Glutamatergic neuron (in vitro differentiated cells): ENCODE results near the gene FAM83E. TPM values are rescaled to one million over a fixed set of nuclear protein-coding genes. Genes with fewer than 3 reads are reported as not detected.

Experiments
- DNase-seq: peaks from one replicate; pipeline ENCODE4 v3.0.0; 2022
- H3K27ac Mint-ChIP-seq: one replicate; pipeline ENCODE4 v1.8.0; 2020; ENCODE audit warnings: mild to moderate bottlenecking, mixed read lengths, inconsistent platforms; ENCODE audit not compliant: unreplicated experiment
- H3K27me3 Mint-ChIP-seq: one replicate; pipeline ENCODE4 v1.8.0; 2020; ENCODE audit warnings: mild to moderate bottlenecking, moderate library complexity, mixed read lengths, inconsistent platforms; ENCODE audit not compliant: unreplicated experiment
- H3K36me3 Mint-ChIP-seq: one replicate; pipeline ENCODE4 v1.8.0; 2020; ENCODE audit warnings: mild to moderate bottlenecking, mixed read lengths, inconsistent platforms; ENCODE audit not compliant: unreplicated experiment
- H3K4me1 Mint-ChIP-seq: one replicate; pipeline ENCODE4 v1.8.0; 2020; ENCODE audit warnings: mild to moderate bottlenecking, low read depth, mixed read lengths, inconsistent platforms; ENCODE audit not compliant: unreplicated experiment
- H3K4me3 Mint-ChIP-seq: one replicate; pipeline ENCODE4 v1.8.0; 2020; ENCODE audit warnings: mild to moderate bottlenecking, mixed read lengths, inconsistent platforms; ENCODE audit not compliant: unreplicated experiment
- H3K9me3 Mint-ChIP-seq: one replicate; pipeline ENCODE4 v1.8.0; 2020; ENCODE audit warnings: mild to moderate bottlenecking, moderate library complexity, mixed read lengths, inconsistent platforms; ENCODE audit not compliant: unreplicated experiment
- total RNA-seq: library from RNA; stranded (reverse); fragmentation: NEBNext Ultra II Directional; extraction: Animal tissue kit (Norgen Biotek cat#: 25700); gene quantifications from one replicate; pipeline ENCODE4 v1.2.1, GENCODE V29; 2021; ENCODE audit not compliant: unreplicated experiment
- TF ChIP-seq, protein P1 (sequence below): fragments of 200-600 bp; sonication (generic); IDR thresholded peaks from one replicate; pipeline ENCODE4 v1.5.0; 2021; ENCODE audit not compliant: partially characterized antibody, unreplicated experiment

FAM83E gene
- total RNA-seq, 1 donor from 2014 or later = 1.5 TPM

DNA sequence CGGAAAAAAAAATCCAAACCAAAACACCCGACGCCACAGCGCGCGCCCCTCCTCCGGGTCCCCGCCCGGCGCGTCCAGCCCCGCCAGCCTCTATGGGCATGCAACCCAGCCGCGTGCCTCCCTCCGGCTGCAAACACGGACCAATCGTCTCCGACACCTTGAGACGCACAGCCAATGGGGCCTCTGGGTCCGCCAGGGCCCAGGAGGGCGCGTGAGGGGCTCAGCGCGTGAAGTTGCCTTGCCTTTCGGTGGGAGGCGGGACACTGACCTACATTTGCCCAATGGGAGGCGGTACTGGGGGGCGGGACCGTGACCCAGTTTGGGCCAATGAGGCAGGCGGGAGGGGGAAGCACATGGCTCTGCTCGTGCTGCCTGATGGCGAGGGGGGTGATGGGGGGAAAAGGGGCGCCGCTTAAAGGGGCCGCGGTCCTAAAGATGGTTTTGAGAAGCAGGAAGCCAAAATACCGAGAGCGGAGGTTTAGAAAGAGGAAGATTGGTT is 22.6 kb upstream of the FAM83E start:
- peaks cover 5% of the 10 kb centered on the region for H3K9me3 Mint-ChIP-seq
- H3K36me3 Mint-ChIP-seq = peaks cover 4% of the 10 kb centered on the region
- peak; percentile 95 for DNase-seq
- TF ChIP-seq, protein P1, sequence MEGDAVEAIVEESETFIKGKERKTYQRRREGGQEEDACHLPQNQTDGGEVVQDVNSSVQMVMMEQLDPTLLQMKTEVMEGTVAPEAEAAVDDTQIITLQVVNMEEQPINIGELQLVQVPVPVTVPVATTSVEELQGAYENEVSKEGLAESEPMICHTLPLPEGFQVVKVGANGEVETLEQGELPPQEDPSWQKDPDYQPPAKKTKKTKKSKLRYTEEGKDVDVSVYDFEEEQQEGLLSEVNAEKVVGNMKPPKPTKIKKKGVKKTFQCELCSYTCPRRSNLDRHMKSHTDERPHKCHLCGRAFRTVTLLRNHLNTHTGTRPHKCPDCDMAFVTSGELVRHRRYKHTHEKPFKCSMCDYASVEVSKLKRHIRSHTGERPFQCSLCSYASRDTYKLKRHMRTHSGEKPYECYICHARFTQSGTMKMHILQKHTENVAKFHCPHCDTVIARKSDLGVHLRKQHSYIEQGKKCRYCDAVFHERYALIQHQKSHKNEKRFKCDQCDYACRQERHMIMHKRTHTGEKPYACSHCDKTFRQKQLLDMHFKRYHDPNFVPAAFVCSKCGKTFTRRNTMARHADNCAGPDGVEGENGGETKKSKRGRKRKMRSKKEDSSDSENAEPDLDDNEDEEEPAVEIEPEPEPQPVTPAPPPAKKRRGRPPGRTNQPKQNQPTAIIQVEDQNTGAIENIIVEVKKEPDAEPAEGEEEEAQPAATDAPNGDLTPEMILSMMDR = no peak
- H3K4me1 Mint-ChIP-seq = peaks cover 13% of the 10 kb centered on the region
- peak overlapping the region; percentile 86 for H3K4me3 Mint-ChIP-seq
- H3K27me3 Mint-ChIP-seq = peaks cover 20% of the 10 kb centered on the region
- peak overlapping the region; percentile 90 for H3K27ac Mint-ChIP-seq

DNA sequence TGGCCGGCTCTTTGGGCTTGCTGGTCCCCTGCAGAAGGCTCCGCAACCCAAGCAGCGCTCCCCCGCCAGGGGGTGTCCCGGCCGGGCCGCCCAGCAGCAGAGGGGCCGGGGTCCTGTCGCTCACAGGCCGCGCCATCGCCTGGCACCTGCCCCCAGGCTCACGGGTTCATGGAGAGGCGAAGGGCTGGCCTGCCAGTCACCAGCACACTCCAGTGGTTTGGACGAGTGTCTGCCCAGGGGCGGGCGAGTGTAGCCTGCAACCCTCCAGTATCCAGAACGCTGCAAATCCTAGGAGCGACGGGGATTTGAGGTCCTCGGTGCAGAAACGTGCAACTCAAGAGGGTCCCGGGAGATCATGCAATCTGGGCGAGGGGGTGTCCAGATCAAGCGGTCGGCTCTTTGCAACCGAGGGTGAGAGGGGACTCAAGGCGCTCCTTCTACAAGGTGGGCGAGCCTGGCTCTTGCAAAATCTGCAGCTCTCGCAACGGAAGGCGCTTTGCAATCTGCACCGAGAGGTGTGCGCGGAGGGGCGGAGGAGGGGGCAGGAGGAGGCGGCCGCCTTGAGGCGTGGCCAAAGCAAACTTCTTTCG is 22.1 kb upstream of the FAM83E start, which contains the start of gene DBP:
Gene DBP (minus strand): TSS at position 521 of the 590 bp plus-strand sequence. CDS start 385 bp downstream, at position 136.
- peaks cover 4% of the 10 kb centered on the region for H3K36me3 Mint-ChIP-seq
- TF ChIP-seq, protein P1 = no peak
- peaks cover 6% of the 10 kb centered on the region for H3K9me3 Mint-ChIP-seq
- peak within 1 kb of the TSS; percentile 90 for H3K27ac Mint-ChIP-seq
- H3K4me1 Mint-ChIP-seq = peaks cover 13% of the 10 kb centered on the region
- H3K27me3 Mint-ChIP-seq = peaks cover 20% of the 10 kb centered on the region
- peak within 1 kb of the TSS; percentile 86 for H3K4me3 Mint-ChIP-seq
- peak; percentile 55 for DNase-seq

DNA sequence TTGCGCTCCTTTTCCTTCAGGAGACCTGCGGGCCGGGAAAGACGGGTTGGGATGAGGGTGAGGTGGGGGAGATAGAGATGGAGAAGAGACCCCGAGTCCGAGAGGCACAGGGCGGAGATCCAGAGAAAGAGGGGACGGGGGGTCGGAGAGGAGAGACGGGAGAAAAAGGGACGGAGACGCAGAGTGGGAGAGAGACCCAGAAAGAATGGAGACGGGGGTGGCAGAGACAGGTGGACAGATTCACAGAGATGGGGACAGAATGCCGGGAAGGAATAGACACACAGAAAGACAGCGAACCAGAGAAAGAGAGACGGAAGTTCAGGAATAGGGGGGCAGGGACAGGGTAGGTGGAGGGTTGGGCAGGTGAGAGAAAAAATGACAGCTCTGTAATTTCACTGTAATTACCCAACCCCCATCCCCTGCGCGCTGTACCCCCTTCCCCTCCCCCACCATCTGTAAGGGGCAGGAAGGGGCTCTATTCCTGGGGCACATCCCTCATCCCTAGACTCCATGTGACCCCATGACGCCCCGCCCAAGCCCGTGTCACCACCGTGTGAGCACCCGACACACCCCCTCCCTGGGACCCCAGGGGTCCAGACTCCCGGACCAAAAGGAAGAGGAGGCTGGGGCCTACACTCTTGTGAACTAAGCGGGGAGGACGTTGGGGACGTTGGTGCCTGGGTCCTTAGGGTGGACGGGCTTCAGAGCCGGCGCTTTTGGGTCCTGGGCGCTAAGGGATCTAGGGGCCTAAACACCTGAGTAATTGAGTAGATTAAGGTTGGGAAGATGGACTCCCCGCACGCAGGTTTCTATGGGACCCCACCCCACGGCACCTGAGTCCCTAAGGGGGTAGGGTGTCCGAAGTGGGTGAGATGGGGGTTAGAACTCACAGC is 21.3 kb upstream of the FAM83E start:
- H3K4me1 Mint-ChIP-seq = peaks cover 13% of the 10 kb centered on the region
- H3K36me3 Mint-ChIP-seq = peaks cover 4% of the 10 kb centered on the region
- no peak overlapping the region for H3K27ac Mint-ChIP-seq
- TF ChIP-seq, protein P1 = no peak
- peak overlapping the region; percentile 72 for H3K4me3 Mint-ChIP-seq
- peaks cover 6% of the 10 kb centered on the region for H3K9me3 Mint-ChIP-seq
- peaks cover 18% of the 10 kb centered on the region for H3K27me3 Mint-ChIP-seq
- no peak for DNase-seq

DNA sequence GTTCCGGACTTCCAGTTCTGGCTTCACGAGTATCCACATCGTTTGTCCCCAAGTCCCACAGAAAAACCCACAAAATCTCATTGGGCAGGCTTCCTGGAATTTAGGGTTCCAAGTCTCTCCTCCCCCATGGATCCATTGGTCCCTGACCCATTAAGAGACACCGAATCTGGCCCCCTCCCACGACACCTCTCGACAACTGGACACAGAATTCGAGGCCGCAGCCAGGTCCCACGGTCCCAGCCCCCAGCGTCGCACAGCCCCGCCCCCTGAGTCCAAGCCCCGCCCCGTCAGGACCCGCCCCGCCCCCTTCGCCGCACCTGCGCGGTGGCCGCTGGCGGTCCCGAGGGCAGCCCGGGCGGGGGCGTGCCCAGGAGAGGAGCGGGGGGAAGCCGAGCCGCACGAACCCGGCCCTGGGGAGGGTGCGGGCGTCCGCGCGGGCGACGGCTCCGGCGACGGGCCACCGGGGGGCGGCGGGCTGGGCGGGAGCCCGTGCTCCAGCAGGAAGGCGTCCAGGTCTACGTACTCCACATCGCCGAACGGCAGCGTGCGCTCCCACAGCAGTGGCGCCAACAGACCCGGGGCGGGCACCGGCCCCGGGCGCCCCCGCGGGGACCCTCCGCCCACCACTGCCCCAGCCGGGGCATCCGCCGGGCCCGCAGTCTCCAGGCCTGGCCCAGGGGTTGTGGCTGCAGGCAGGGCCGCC is 20.5 kb upstream of the FAM83E start:
- peaks cover 6% of the 10 kb centered on the region for H3K9me3 Mint-ChIP-seq
- H3K27me3 Mint-ChIP-seq = peaks cover 17% of the 10 kb centered on the region
- DNase-seq = peak; percentile 71
- H3K4me1 Mint-ChIP-seq = peaks cover 15% of the 10 kb centered on the region
- H3K4me3 Mint-ChIP-seq = peak overlapping the region; percentile 72
- H3K27ac Mint-ChIP-seq = no peak overlapping the region
- TF ChIP-seq, protein P1 = no peak
- peaks cover 4% of the 10 kb centered on the region for H3K36me3 Mint-ChIP-seq
